Glutamatergic neuron (in vitro differentiated cells): ENCODE measurements around the gene RPA1. TPM values are rescaled to one million over a fixed set of nuclear protein-coding genes. Genes with fewer than 3 reads are reported as not detected.
A peak's percentile ranks its signal among the peaks of the same experiment; 100 is the strongest.

Source experiments
- DNase-seq: peaks from one replicate; pipeline ENCODE4 v3.0.0; 2022
- H3K27ac Mint-ChIP-seq: one replicate; pipeline ENCODE4 v1.8.0; 2020; ENCODE audit warnings: mild to moderate bottlenecking, mixed read lengths, inconsistent platforms; ENCODE audit not compliant: unreplicated experiment
- H3K27me3 Mint-ChIP-seq: one replicate; pipeline ENCODE4 v1.8.0; 2020; ENCODE audit warnings: mild to moderate bottlenecking, moderate library complexity, mixed read lengths, inconsistent platforms; ENCODE audit not compliant: unreplicated experiment
- H3K36me3 Mint-ChIP-seq: one replicate; pipeline ENCODE4 v1.8.0; 2020; ENCODE audit warnings: mild to moderate bottlenecking, mixed read lengths, inconsistent platforms; ENCODE audit not compliant: unreplicated experiment
- H3K4me1 Mint-ChIP-seq: one replicate; pipeline ENCODE4 v1.8.0; 2020; ENCODE audit warnings: mild to moderate bottlenecking, low read depth, mixed read lengths, inconsistent platforms; ENCODE audit not compliant: unreplicated experiment
- H3K4me3 Mint-ChIP-seq: one replicate; pipeline ENCODE4 v1.8.0; 2020; ENCODE audit warnings: mild to moderate bottlenecking, mixed read lengths, inconsistent platforms; ENCODE audit not compliant: unreplicated experiment
- H3K9me3 Mint-ChIP-seq: one replicate; pipeline ENCODE4 v1.8.0; 2020; ENCODE audit warnings: mild to moderate bottlenecking, moderate library complexity, mixed read lengths, inconsistent platforms; ENCODE audit not compliant: unreplicated experiment
- total RNA-seq: library from RNA; stranded (reverse); fragmentation: NEBNext Ultra II Directional; extraction: Animal tissue kit (Norgen Biotek cat#: 25700); gene quantifications from one replicate; pipeline ENCODE4 v1.2.1, GENCODE V29; 2021; ENCODE audit not compliant: unreplicated experiment
- TF ChIP-seq, protein P1 (sequence below): fragments of 200-600 bp; sonication (generic); IDR thresholded peaks from one replicate; pipeline ENCODE4 v1.5.0; 2021; ENCODE audit not compliant: partially characterized antibody, unreplicated experiment

The RPA1 gene
- total RNA-seq, 1 donor from 2014 or later, result 43.4 TPM

DNA sequence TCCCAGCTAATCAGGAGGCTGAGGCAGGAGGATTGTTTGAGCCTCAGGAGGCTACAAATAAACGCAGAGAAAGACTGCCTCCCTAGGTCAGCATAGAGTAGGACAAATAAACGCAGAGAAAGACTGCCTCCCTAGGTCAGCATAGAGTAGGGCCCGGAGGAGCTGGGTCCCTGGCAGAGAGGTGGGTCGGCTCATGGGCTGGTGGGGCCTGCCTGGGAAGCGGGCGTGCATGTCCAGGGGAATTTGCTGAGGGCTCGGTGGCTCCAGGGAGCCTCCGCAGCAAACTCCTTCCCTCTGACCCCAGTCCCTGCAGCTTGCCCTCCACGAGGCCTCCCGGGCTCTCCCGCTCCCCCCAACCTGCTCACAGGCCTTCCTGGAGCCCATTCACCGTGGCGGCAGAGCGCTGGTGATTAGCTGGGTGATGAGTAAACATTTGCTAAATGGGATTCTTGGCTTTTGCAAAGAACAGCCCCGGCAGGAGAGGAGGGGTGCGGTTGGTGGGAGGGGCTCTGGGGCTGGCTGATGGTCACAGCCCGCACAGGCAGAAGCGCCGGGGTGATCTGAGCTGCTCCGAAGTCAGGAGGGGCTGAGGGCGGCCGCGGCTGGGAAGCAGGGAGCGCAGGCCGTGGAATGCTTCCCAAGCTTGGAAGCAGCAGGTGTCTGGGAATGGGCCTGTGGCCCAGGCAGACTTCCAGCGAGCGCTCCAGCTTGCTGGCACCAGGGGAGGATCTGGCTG lies 102.2 kb downstream of the RPA1 start:
- peaks cover 10% of the 10 kb centered on the region for H3K9me3 Mint-ChIP-seq
- peaks cover 33% of the 10 kb centered on the region for H3K4me1 Mint-ChIP-seq
- DNase-seq, result no peak
- peaks cover 7% of the 10 kb centered on the region for H3K27me3 Mint-ChIP-seq
- TF ChIP-seq, protein P1, sequence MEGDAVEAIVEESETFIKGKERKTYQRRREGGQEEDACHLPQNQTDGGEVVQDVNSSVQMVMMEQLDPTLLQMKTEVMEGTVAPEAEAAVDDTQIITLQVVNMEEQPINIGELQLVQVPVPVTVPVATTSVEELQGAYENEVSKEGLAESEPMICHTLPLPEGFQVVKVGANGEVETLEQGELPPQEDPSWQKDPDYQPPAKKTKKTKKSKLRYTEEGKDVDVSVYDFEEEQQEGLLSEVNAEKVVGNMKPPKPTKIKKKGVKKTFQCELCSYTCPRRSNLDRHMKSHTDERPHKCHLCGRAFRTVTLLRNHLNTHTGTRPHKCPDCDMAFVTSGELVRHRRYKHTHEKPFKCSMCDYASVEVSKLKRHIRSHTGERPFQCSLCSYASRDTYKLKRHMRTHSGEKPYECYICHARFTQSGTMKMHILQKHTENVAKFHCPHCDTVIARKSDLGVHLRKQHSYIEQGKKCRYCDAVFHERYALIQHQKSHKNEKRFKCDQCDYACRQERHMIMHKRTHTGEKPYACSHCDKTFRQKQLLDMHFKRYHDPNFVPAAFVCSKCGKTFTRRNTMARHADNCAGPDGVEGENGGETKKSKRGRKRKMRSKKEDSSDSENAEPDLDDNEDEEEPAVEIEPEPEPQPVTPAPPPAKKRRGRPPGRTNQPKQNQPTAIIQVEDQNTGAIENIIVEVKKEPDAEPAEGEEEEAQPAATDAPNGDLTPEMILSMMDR, result no peak
- H3K36me3 Mint-ChIP-seq, result no peaks in the 10 kb centered on the region
- H3K4me3 Mint-ChIP-seq, result no peak overlapping the region
- H3K27ac Mint-ChIP-seq, result no peak overlapping the region

DNA sequence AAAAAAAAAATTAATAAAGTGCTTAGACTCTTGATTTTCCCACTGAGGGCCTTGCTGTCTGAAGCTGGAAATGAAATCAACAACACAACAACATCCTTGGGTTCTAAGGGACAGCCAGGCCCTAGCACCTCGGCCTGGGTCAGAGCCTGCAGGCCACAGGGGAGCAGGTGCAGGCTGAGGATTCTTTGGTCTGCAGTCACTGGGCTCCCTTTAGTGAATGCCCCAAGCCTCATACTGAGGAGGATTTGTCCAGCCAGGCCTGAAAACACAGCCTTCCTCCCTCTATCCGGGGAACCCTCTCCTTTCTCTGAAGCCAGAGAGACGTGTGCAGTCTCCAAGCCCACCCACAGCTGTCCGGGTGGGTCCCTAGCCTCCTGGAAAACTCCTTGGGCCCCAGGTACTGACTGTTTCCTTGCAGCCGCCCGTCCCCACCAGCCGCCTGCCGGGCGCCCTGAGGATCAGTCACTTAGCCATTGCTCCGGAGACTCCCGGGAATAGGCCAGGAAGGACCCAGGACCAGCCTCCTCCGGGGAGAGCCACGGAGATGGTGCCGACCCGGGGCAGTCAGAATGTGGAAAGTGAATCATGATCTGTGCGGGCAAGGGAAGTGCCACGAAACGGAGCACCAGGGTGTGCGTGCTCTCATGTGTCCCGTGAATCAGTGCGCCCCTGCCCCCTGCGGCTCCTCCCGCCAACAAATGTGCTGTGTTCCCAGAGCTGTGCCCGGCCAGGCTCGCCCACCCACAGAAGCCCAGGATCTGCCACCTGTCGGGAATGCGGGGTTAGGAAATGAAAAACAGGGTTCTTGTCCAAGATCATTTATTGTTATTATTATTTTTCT lies 104.3 kb downstream of the RPA1 start:
- TF ChIP-seq, protein P1, result no peak
- Mint-ChIP-seq H3K27ac (no peak overlapping the region), H3K4me1 (peaks cover 28% of the 10 kb centered on the region), H3K36me3 (no peaks in the 10 kb centered on the region), H3K9me3 (peaks cover 13% of the 10 kb centered on the region), H3K4me3 (no peak overlapping the region), H3K27me3 (peaks cover 6% of the 10 kb centered on the region)
- no peak for DNase-seq

DNA sequence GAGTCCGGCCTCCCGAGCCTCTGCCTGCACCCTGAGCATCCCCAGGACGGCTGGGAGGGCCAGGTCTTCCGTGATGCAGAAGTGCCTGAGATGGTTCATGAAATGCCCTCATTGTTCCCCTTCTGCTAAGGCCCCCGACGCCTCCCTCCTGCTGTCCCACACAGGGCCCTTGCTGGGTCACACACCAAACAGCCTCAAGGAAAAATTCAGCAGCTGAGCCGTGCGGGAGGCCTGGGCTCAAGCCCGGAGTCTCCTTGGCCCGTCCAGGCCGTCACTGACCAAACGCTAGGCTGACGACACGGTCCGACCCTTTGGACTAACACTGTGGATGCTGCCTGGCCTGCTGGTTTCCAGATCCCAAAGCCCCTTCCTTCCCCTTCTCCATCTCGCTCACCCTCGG lies 105.1 kb downstream of the RPA1 start:
- H3K27me3 Mint-ChIP-seq, result peaks cover 6% of the 10 kb centered on the region
- H3K4me1 Mint-ChIP-seq, result peaks cover 26% of the 10 kb centered on the region
- TF ChIP-seq, protein P1, result no peak
- H3K4me3 Mint-ChIP-seq, result peak overlapping the region; percentile 57
- peaks cover 12% of the 10 kb centered on the region for H3K9me3 Mint-ChIP-seq
- H3K27ac Mint-ChIP-seq, result peak overlapping the region; percentile 77
- H3K36me3 Mint-ChIP-seq, result no peaks in the 10 kb centered on the region
- no peak for DNase-seq

DNA sequence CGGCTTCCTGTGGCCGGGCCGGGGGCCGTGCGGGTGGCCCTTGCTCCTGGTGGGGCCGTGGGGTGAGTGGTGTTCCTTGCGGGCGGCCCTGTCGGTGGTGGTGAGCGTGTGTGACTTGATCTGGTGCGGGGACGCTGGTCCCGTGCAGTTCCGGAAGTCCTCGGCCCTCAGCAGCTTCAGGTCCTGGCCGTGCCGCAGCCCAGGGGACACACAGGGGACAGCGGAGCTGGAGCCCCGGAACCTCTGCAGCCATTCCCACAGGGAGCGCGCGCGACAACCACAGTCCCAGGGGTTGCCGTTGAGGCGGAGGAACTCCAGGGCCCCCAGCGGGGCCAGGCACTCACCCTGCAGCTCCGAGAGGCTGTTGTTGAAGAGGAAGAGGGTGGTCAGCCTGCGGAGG lies 107.0 kb downstream of the RPA1 start:
- Mint-ChIP-seq H3K4me3 (no peak overlapping the region), H3K9me3 (peaks cover 11% of the 10 kb centered on the region), H3K36me3 (no peaks in the 10 kb centered on the region), H3K27ac (no peak overlapping the region), H3K27me3 (peaks cover 5% of the 10 kb centered on the region), H3K4me1 (peaks cover 24% of the 10 kb centered on the region)
- no peak for DNase-seq
- TF ChIP-seq, protein P1, result no peak

DNA sequence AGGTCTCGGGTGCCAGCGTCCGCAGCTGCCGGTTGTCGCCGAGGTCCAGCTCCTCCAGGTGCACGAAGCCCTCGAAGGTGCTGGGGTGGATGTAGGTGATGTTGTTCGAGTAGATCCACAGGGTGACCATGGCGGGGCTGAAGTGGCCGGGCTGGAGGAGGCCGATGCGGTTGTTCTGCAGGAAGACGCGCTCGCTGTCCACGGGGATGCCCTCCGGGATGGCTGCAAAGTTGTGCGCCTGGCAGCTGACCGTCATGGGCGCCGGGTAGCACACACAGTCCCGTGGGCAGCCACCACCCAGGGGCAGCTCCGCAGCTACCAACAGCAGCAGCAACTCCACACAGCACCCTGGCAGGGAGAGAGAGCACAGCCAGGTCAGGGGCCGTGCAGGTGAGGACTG lies 107.7 kb downstream of the RPA1 start:
- Mint-ChIP-seq H3K4me1 (peaks cover 24% of the 10 kb centered on the region), H3K27ac (no peak overlapping the region), H3K36me3 (no peaks in the 10 kb centered on the region), H3K27me3 (peaks cover 5% of the 10 kb centered on the region), H3K4me3 (no peak overlapping the region), H3K9me3 (peaks cover 11% of the 10 kb centered on the region)
- DNase-seq, result no peak
- TF ChIP-seq, protein P1, result no peak
